ENCODE results near the gene ABCG1.

ABCG1 gene

DNA sequence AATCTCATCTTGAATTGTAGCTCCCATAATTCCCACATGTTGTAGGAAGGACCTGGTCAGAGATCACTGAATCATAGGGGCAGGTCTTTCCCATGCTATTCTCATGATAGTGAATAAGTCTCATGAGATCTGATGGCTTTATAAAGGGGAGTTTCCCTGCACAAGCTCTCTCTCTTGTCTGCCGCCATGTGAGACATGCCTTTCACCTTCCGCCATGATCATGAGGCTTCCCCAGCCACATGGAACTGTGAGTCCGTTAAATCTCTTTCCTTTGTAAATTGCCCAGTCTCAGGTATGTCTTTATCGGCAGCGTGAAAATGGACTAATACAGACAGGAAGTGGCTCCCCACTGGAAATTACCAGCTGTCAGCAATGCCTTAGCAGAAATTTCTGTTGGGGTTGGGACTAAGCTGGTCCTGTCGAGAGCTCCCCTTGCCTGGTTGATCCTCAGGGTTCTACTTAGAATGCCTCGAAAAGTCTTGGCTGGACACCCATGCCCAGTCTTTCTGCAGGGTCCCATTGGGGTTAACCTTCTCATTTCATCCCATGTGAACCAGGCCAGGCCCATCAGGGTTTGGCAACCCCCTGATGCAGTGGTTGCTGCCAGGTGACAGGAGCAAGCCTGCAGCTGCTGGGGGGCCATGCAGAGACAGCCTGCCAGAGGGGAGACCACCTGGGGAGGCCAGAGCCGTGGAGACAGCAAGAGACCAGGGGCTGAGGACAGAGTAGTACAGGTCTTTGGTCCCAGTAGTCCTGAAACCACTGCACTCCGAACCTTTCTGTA lies 2.8 kb upstream of the ABCG1 start:
- DNase-seq = peak; percentile 46

DNA sequence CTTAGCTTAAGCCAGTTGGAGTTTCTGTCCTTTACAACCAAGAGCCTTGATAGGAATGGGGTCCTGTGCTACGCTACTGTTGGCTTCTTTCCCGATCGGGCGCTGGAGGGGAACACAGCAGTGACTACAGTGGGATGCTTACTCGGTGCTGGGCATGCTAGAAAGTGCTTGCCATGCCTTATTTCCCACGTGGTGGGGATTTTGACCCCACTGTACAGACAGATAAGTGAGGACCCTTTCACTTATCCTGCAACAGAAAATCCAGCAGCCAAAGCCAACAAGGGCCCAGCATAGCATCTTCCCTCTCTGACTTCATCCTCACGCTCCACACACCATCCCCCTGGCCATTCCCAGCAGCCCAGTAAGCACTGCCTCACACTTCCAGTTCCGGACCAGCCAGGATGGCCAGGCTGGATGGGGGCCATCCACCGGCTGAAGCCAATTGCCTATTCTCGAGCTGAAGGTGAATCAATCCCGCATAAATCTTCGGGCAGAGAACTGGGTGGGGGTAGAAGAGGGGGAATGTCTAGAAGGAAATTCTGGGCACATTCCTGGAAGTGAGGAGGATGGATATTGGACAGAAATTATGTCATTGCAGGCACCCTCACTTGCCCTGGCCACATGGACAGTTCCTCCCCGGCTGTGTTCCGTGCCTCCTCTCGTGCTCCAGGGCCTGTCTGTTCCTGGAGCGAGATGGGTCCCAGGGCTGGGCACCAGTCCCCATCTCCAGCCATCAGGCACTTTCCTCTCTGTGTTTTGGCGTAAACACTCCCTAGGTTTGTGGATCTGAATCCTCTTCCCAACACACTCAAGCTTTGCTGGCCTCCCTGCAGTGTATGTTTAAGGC lies 2.0 kb upstream of the ABCG1 start:
- peak; percentile 54 for DNase-seq

DNA sequence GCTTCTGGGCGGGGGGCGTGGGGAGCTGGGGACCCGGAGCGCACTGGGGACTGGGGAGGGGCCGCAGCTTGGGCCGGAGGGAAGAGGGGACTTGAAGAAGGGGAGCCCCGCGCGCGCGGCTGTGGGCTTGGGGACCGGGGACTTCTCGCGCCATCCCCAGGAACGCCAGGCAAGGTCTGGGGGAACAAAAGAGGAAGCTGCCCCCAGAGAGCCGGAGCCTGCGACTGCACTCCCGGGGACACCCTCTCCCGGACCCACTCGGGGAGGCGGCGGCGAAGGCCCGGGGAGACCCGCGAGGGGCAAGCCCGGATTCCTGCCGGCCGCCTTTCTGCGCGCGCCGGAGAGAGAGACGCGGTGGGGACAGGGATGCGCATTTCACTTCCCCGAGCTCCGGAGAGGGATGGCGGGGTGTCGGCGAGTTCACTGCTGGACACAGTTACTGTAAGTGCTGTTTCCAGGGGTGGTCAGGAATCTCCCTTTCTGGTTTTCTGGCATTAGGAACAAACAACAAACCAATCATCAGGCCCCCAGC lies 732 bp downstream of the ABCG1 start:
- peak; percentile 75 for DNase-seq

DNA sequence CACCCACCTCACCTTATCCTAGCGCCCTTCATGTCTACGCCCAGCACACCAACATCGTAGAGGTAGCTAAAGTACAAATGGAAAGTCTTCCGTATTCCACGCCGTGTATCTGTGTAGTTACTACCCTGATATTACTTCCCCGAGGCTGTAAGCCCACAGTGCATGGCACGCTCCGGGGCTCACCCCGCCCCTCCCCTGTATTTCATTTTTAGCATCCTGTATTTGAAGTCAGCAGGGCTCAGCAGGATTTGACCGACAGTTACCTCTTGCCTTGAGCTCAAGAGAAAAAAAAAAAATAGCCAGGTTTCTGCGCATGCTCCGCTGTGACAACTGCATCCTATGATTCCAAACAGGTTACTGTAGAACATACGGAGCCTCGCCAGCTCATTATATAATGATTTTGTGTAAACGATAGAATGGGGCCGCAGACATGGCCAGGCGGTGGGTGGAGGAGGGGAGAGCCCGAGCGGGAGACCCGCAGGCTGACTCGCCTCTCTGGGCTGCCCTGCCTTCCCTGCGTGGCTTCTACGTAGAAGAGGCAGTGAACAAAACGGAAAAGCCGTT lies 1.3 kb downstream of the ABCG1 start:
- DNase-seq = peak; percentile 85

DNA sequence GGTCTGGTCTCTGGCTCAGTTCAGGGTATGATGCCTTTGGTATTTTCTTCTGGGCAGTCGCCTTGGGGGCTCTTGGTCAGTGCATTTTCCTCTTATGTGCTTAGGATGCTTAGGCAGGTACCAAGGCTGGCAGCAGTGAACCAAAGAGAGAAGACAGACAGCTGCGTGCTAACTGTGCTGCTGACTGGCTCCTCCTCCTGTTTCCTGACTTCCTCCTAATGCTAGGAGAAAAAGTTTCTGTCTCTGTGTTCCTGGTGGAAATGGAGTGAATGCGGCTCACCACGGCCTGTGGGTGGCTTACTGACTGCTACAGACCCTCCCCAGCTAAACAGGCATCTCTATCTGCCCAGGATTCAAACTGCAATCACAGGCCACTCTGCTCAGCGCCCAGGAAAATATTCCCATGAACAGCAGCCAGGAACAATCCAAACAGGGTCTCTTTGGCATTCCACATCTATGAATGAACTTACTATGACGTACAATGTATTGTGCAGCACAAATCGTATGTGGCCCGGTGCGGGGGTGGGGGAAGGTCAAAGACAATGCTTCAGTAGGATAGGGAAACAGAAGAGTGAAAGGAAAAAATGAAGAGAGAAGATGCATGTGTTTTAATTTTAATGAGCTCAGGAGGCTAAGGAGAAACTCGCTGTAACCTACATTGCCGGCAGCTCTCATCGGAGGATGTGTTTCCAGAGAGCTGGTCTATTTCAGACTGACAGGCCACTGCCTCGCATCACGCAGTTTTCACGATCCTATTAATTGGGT lies 2.8 kb downstream of the ABCG1 start:
- DNase-seq = no peak

DNA sequence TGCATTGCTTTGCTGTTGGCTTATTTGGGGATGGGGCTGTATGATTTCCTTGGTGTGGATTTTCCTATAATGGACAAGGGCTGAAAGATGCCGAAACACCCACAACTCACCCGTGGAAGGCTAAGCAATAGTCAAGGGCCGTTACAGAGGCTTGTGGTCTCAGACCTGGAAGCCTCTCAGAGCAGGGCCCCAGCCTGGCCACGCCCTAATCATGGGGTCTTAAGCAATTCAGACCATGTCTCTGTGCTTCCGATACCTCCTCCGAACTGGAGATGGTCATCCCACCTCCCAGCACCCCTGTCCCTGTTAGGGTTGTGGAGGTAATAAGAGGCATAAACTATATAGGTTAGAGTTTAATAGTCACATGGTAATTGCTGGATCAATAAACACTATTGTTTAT lies 3.4 kb downstream of the ABCG1 start:
- no peak for DNase-seq

DNA sequence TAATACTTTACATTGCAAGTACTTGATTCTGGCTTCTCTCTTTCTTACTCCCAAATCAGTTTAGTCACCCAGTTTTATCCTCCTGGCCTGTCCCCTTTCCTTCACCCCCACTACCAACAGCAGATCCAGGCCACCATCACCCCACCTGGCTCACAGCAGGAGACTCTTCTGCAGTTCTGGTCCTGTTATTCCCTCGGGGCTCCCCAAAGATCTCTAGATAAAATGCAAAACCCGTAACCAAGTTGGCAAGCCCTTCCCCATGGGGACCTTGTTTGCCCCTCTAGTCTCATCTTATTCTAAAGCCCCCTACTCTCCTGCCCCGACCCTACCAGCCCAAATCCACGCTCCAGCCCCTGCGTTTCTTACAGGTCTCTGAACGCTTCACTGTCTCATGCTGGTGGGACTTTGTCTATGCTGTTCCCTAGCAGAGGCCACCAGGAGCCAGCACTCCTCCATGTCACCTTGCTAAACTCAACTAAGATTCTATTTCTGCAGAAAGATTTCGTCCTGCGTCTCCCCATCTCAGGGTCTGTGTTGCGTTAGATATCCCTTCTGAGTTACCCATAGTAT lies 4.0 kb downstream of the ABCG1 start:
- no peak for DNase-seq

DNA sequence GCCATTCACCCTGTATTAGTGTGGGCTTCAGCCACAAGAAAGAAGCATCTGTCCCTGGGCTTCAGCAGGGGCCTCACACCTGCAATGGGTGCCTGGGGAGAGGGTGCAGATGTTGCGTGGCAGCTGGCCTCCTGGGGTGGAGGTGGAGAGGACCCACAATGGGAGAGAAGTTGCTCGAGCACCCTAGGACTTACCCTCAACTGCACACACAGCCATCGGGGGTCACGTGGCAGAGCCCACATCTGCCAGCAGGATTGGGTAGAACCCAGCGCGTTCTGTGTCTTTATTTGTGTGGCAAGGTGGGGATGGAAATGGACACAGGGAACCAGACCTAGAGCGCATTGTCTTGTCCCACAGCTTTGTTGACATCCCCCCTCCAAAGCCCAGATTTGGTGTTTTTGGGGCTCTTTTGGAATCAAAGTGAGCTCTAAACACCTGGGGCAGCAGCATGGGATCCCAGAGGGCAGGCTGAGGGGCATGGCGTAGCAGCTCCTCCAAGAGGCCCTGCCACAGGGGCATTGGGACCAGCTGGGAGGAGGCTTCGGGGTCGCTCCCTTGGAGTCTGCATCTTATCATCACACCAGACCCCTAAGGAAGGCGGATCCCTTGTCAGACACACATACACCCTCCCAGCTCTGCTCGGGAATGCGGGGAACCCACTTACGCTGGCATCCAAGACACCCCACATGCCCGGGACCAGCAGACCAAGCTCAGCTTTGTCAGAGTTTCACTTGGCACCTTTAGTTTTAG lies 5.1 kb downstream of the ABCG1 start:
- no peak for DNase-seq

DNA sequence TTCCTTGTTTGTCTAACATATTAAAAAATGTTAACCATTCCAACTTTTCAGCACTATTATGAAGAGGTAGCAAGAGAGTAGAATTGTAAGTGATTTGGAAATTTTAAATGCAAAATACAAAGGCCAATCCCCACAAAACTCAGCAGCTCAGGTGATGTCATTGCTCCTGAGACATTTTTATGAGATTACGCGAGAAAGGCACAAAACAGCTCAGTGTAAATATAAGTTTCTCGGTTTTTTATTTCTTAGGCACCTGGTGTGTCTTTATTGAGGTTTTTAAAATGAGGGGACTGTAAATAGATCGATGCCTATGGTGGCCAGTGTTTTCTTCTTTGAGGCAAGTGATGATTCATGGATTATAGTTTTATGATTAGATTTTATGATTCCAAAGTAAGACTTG lies 6.1 kb downstream of the ABCG1 start:
- DNase-seq = no peak

DNA sequence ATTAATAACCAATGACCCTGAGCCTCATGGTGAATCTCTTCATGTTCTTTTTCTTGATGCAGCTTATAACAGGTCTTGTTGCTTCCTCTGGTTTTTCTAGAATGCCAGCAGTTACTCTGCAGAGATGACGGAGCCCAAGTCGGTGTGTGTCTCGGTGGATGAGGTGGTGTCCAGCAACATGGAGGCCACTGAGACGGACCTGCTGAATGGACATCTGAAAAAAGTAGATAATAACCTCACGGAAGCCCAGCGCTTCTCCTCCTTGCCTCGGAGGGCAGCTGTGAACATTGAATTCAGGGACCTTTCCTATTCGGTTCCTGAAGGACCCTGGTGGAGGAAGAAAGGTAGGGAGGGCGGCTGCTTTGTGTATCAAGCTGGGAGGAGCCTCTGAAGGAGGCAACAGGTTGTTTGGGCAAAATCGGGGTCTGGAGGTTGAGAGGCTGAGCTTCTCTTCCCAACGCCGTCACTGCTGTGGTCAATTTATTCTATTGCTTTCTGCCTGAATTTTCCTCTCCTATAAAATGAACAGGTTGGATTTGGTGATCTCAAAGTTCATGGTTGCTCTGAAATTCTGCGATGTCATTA lies 6.7 kb downstream of the ABCG1 start:
- no peak for DNase-seq

DNA sequence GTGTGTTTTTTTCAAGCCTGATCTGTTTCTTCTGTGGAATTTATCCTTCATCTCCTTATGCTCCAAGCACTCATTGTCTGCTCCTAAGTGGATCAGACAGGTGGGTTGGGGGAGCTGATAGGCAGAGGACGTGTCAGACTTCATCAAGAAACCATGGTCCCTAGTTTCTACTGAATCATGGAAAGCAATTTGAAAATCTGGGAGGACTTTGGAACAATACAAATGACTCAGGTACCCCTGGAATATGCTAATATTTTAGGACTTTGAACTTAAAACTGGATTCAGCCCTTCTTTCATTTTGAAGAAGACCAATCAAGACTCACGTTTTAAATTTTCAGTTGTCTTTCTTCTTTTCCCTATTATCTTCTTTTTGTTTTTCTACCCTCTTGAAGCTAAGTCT lies 7.7 kb downstream of the ABCG1 start:
- DNase-seq = no peak

DNA sequence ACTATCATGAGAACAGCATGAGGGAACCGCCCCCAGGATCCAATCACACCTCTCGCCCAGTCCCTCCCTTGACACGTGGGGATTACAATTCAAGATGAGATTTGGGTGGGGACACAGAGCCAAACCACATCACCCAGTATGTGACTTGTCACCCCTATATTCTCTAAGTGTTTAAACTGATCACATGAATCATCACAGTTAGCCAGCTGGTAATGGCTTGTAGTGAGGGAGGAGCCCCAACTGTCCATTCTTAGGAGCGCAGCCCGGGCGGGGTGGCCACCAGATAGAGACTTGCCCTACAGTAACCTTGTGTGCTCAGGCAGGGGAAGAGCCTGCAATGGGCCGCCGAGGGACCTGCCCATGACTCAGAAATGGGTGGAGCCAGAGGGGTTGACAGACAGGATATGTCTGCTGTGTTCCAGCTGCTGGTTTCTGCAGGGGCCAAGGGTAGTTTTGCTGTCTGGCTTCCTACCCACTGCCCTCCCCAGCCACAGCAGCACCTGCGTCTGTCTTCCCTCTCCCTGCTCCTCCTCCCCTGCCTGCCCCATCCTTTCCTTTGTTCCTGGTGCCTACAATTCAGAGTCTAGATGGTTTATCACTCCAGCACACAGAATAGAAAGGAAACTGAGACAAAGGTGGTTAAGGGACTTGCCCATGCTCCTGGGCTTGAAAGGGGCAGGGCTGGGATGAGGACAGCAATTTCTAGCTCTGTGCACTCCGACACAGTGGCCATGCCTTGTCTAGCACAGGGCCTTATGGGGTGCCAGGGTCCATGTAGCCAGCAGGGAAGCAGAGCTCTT lies 9.2 kb downstream of the ABCG1 start:
- DNase-seq = peak; percentile 95

DNA sequence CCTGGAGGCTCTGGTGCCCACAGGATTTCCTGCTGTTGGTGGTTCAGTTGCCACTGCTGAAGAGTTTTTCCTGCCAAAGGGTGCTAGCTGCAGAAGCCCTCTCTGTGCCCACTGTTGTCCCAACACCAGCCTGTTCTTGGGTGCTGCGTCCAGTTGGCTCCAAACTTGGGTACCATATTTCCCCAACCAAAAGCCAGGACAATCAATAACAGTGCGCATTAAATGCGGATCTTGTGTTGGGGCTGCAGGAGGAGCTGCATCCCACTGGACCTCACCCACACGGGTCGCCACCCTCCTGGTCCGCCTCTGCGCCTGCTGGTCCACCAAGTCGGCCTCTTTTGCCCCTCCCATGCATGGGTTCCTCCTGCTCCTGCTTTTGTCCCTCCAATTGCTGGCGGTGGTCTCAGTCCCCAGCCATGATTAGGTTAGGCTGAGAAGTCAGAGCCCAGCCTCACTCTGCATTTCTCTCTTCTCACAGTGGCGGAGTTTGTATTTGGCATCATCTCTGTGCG lies 9.8 kb downstream of the ABCG1 start:
- DNase-seq = no peak

DNA sequence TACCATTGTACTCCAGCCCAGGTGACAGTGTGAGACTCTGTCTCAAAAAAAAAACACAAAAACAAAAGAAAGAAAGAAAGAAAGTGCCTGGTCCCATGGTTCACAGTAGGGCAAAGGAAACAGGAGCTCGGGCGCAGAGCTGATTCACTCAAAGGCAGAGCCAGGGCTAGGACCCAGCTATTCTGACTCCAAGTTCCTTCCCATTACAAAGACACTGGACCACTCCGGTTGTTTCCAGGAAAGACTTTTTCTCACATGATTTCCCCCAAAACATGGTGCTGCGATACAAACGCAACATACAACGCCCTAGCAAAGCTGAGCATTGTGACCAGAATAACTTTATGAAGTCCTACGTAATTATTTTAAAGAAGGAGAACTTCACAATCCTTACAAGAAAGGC lies 10.7 kb downstream of the ABCG1 start:
- DNase-seq = no peak

DNA sequence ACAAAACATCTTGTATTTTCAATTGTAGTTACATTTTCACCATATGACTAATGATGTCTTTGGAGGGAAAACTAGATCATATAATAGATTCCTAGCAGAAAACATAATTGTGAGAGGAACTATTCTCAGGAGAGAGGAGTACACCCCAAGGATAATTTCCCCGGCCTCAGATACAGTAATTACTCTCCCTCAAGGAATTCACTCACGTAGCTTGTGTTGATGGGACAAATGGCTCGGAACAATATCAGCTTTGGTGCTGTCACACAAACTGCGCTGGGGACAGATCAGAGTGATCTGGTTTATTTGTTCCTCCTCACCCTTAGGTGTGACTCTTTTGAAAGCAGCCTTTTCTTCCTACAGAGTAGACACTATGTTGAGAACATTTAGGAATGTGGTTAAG lies 11.2 kb downstream of the ABCG1 start:
- peak; percentile 13 for DNase-seq

DNA sequence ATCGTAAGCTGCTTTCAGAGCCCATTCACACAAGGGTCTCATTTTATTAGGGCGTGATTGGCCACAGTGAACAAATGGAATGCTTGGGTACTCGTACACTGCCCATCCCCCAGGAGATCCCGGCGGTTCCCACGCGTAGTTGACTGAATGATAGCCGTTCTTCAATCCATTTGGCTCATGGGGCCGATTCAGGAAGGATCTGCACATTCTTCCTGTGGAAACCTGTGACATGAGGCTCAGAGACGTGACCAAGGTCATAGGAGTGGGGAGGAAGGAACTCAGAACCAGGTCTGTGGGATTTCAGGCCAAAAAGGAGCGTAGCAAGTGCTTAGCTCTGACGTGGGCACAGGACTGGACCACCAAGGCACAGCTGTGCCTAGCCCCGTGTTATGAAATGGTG lies 11.7 kb downstream of the ABCG1 start:
- peak; percentile 53 for DNase-seq

DNA sequence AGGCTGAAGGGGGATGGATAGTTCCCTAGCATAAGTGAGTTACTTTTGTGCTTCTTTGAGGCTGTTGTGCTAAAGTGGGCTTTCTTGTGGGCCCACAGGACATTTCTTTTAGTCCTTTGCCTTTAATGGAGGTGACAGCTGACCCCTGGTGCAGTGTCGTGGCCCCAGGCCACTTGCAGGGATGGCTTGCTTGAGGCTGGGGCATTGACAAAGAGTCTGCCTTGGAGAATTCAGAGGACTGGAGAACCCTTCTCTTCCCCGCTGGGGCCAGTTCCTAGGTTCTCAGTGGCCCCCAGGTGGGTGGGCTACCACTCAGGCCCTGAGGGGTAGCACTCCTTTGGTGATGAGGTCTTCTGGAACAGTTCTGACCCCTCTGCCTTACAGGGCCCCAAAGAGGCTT lies 12.8 kb downstream of the ABCG1 start:
- DNase-seq = no peak

DNA sequence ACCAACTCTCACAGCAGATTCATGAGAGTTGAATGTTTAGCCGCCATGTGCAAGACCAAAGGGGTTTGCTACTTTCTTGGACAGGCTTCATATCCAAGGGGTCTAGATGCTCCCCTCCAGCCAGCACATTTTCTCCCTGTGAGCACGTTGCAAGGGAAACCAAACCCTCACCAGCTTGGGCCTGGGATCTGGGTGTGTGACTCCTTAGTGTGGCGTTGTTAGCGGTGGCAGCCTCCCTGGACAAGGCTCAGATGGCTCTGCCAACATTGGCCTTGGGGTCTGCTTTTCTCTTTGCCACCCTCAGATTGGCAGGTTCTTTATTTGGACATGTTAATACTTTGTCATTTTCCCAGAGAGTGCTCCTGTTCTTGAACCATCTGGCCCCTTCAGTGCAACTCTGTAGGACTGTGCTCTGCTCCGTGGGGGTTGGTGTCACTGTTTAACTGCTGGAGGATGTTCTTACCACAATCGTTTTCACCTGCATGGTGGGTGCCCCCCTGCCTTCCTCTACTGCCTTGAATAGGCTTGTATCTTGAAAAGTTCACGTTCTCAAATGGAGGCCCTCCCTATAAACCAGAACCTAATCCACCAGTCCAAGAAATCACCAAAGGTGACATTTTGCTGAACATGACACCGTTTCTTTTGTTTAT lies 13.4 kb downstream of the ABCG1 start:
- no peak for DNase-seq

DNA sequence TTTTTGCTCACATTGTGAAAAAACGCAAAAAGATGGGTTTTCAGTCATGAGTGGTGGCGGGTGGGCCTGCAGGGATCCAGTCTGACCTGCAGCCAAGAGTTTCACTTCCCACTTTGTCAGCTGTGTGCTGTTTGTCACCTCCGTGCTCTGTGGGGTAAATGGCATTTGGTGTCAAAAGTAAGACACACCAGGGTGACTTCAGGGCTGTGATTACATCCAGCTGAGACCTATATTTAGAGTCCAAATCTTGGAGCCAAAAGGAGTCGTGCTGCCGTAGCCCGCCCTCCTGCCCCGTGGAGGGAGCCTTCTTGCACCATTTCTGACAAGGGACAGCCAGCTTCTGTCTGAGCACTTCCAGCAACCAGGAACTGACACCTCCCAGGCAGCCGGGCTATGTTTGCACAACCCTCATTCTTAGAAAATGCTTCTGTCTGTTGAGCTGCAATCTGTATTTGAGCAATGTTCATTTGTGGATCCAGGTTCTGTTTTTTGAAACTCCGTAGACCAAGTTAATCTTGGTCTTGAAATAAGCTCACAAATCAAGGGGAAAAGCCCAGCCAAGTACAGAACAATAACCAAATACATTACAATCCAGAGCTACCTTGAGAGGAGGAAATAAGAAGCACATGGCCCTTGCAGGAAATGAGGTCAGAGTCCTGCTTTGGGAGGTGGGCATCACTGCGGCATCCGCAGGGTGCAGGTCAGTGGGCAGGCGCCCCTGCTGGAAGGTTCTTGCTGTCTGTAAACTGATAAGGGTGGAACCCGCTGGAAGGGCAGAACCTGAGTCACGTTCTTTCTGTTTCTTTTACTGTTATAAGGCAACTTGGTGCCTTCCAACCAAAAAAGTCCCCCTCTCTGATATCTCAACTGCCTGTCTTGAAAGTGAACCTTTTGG lies 14.4 kb downstream of the ABCG1 start:
- DNase-seq = peak; percentile 92

Data from activated effector memory CD4-positive, alpha-beta T cell treated with anti-CD3 and anti-CD28 coated beads, Interleukin-2, amount 50 U/mL, for 16 hours (primary cell).